Lung (tissue), 12 donors: ENCODE data around the gene GRIN2A. TPM values are rescaled to one million over a fixed set of nuclear protein-coding genes. Genes with fewer than 3 reads are reported as not detected.

Experiments
- ATAC-seq: fragments of 200-7000 bp; cut with Tn5 transposase; one replicate; pipeline ENCODE4 v1.9.1; 2020; ENCODE audit warnings: moderate number of reproducible peaks; ENCODE audit not compliant: insufficient read depth, low FRiP score
- DNase-seq, 3 donors: peaks; one replicate each; pipeline ENCODE4 v3.0.0-alpha.2; 2013 to 2017
- H3K27ac ChIP-seq, 2 donors: one replicate each; pipeline ENCODE4 v1.5.1; 2013; ENCODE audit warnings: mild to moderate bottlenecking in 2 of 2, moderate library complexity in 2 of 2, control low read depth in 1 of 2, inconsistent platforms in 1 of 2, low read depth in 1 of 2, low read length in 1 of 2
- H3K27me3 ChIP-seq, 3 donors: one replicate each; pipeline ENCODE4 v1.5.1; 2013; ENCODE audit warnings: low read length in 2 of 3; ENCODE audit not compliant: control insufficient read depth in 3 of 3, insufficient read depth in 3 of 3
- H3K36me3 ChIP-seq, 4 donors: one replicate each; pipeline ENCODE4 v1.5.1; 2013; ENCODE audit warnings: low read length in 4 of 4, mild to moderate bottlenecking in 1 of 4, moderate library complexity in 1 of 4; ENCODE audit not compliant: control insufficient read depth in 4 of 4, insufficient read depth in 4 of 4
- H3K4me1 ChIP-seq, 5 donors: one replicate each; pipeline ENCODE4 v1.5.1; 2013; ENCODE audit warnings: low read length in 5 of 5, mild to moderate bottlenecking in 2 of 5, moderate library complexity in 1 of 5; ENCODE audit not compliant: control insufficient read depth in 5 of 5, insufficient read depth in 5 of 5
- H3K4me3 ChIP-seq: one replicate; pipeline ENCODE4 v1.5.1; 2013; ENCODE audit warnings: mild to moderate bottlenecking, control low read depth, moderate library complexity
- H3K9ac ChIP-seq, 2 donors: one replicate each; pipeline ENCODE4 v1.5.1; 2013; ENCODE audit warnings: low read length in 2 of 2, control low read depth in 1 of 2; ENCODE audit not compliant: insufficient read depth in 1 of 2
- H3K9me3 ChIP-seq, 4 donors: one replicate each; pipeline ENCODE4 v1.5.1; 2013; ENCODE audit warnings: low read length in 3 of 4, mild to moderate bottlenecking in 1 of 4, moderate library complexity in 1 of 4; ENCODE audit not compliant: control insufficient read depth in 4 of 4, insufficient read depth in 3 of 4
- CTCF ChIP-seq: IDR thresholded peaks from 2 replicates; pipeline ENCODE4 v1.5.1; 2012; ENCODE audit warnings: mild to moderate bottlenecking; ENCODE audit errors: control extremely low read depth, extremely low read depth
- WGBS, 2 donors: extraction: QIAGEN DNeasy Blood & Tissue Kit; methylation state at CpG; one replicate each; pipeline ENCODE4 v1.1.7; 2013; 5-methylcytosine and 5-hydroxymethylcytosine counted together
- polyA plus RNA-seq, 2 donors: library from polyadenylated mRNA; stranded (reverse); fragments of 200-250 nt; gene quantifications; one replicate each; pipeline ENCODE4 v1.2.1, GENCODE V29; 2013
- total RNA-seq, 2 donors: library from RNA; depleted of rRNA in 1 of 2; stranded (reverse); fragments of >200 nt in 1 of 2; gene quantifications; one replicate each; pipeline ENCODE4 v1.2.1, GENCODE V29; 2014 to 2021
- donor health status: control.
- donor health status: control.
- donor health status: Bipolar disorder and iron deficiency.
- donor health status: healthy.
- donor health status: DM: yes; HTN: yes; CAD: no.

The GRIN2A gene
- total and polyA plus RNA-seq, 4 donors: 0.02 to 0.37 (median 0.10) TPM

- no peak for TF ChIP-seq CTCF
- ATAC-seq (no peak), DNase-seq (no peak)
- no peaks in the 10 kb centered on the region for H3K36me3 ChIP-seq
- H3K4me1 ChIP-seq: peaks cover 0 to 3% (median 0%) of the 10 kb centered on the region in 5 donors
- no peak overlapping the region for H3K9ac ChIP-seq
- H3K27ac ChIP-seq: no peak overlapping the region
- peaks cover 0 to 3% (median 0%) of the 10 kb centered on the region in 4 donors for H3K9me3 ChIP-seq
- WGBS, 2 donors: 84 to 93% methylated on average over 4 of the region's 4 CpGs
- no peak overlapping the region for H3K4me3 ChIP-seq
- peaks cover 0 to 5% (median 0%) of the 10 kb centered on the region in 3 donors for H3K27me3 ChIP-seq
Observed at GRCh38 chr16:10087151-10087550, 95.1 kb downstream of the GRIN2A start.

GRCh38 chr16:10086620-10087019, 95.6 kb downstream of the GRIN2A start:
- DNase-seq (no peak), ATAC-seq (no peak)
- Histone ChIP-seq H3K27ac (no peak overlapping the region), H3K4me3 (no peak overlapping the region), H3K4me1 (peaks cover 0 to 3% (median 0%) of the 10 kb centered on the region in 5 donors), H3K9me3 (peaks cover 0 to 3% (median 0%) of the 10 kb centered on the region in 4 donors), H3K9ac (no peak overlapping the region), H3K27me3 (peaks cover 0 to 5% (median 0%) of the 10 kb centered on the region in 3 donors), H3K36me3 (no peaks in the 10 kb centered on the region)
- TF ChIP-seq CTCF: no peak
- 57 to 59% methylated on average over 3 of the region's 3 CpGs for WGBS, 2 donors

GRCh38 chr16:10085078-10085798, 97.0 kb downstream of the GRIN2A start:
- 70 to 75% methylated on average over 6 of the region's 6 CpGs for WGBS, 2 donors
- H3K27ac ChIP-seq: no peak overlapping the region
- H3K4me3 ChIP-seq: no peak overlapping the region
- H3K4me1 ChIP-seq: peaks cover 0 to 7% (median 0%) of the 10 kb centered on the region in 5 donors
- no peak overlapping the region for H3K9ac ChIP-seq
- ATAC-seq: no peak
- H3K36me3 ChIP-seq: no peaks in the 10 kb centered on the region
- TF ChIP-seq CTCF: no peak
- peaks cover 0 to 3% (median 0%) of the 10 kb centered on the region in 4 donors for H3K9me3 ChIP-seq
- peaks cover 0 to 5% (median 0%) of the 10 kb centered on the region in 3 donors for H3K27me3 ChIP-seq
- DNase-seq: peak; percentile 10 to 47 (median 19)
